ENCODE data around the gene SLC40A1. TPM values are rescaled to one million over a fixed set of nuclear protein-coding genes. Genes with fewer than 3 reads are reported as not detected.

Gene SLC40A1
- total RNA-seq, 2 donors from 2014 or later, result 43.6 to 183 TPM

DNA sequence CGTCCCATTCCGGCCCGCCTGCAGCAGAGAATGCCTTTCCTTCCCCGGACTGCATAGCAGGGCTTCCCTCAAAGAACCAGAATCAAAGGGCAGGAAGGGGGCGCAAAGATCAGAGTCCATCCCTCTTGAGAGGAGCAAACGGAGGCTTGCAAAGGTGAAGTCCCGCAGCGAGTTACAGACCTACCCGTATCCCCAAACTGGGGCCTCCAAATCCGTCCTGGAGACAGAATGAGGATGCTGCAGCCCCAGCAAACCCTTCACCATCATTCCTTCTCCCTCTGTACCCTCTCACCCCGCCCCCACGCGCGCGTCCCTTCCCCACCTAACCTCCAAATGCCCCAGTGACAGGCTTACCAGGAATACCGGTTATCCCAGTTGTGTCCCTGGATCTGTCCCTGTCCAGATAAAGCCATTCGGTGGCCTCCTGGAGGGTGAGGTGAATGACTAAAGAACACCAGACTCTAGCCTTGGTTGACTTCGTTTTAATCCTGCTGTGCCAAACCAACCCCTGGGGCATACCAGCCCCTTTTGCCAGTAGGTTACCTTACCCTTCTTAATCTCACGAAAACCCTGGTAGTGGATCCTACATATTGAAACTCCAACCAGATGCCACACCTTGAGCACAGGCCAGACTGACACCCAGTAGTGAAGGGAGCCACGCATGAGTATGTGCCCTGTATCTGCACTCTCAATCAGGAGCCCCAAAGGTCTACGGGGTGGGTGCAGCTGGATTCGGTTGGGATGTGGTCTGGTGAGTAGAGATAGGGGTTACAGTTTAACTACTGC is 961 bp upstream of the SLC40A1 start:
- Histone ChIP-seq H3K9ac (ENCODE audit: low read depth in 2 of 2, low read length in 2 of 2) (peak overlapping the region; percentile 66 to 83), H3K4me3 (peak overlapping the region; percentile 58), H3K36me3 (no peaks in the 10 kb centered on the region), H3K27me3 (no peaks in the 10 kb centered on the region), H3K27ac (peak overlapping the region; percentile 95), H3K9me3 (no peaks in the 10 kb centered on the region), H3K4me1 (peaks cover 5% of the 10 kb centered on the region)
- TF ChIP-seq CTCF (IDR thresholded peaks at IDR 0.05), result no peak
- intact Hi-C loops (cut with DNase I), result no loop called here
- DNase-seq, result peak; percentile 57

GRCh38 chr2:189580241-189580651 is 340 bp downstream of the SLC40A1 start:
- no peaks in the 10 kb centered on the region for H3K9me3 ChIP-seq
- H3K27me3 ChIP-seq, result no peaks in the 10 kb centered on the region
- peaks cover 5% of the 10 kb centered on the region for H3K4me1 ChIP-seq
- intact Hi-C loops (cut with DNase I), result no loop called here
- DNase-seq, result no peak
- no peaks in the 10 kb centered on the region for H3K36me3 ChIP-seq
- no peak for TF ChIP-seq CTCF (IDR thresholded peaks at IDR 0.05)
- peak overlapping the region; percentile 83 to 91 for H3K9ac ChIP-seq (ENCODE audit: low read depth in 2 of 2, low read length in 2 of 2)
- H3K4me3 ChIP-seq, result peak overlapping the region; percentile 58
- H3K27ac ChIP-seq, result peak overlapping the region; percentile 95

- Histone ChIP-seq H3K36me3 (no peaks in the 10 kb centered on the region), H3K9ac (ENCODE audit: low read depth in 2 of 2, low read length in 2 of 2) (peak overlapping the region in 1 of 2 donors; percentile 91), H3K27me3 (no peaks in the 10 kb centered on the region), H3K27ac (peak overlapping the region; percentile 95), H3K4me3 (peak overlapping the region; percentile 58), H3K4me1 (peaks cover 5% of the 10 kb centered on the region), H3K9me3 (no peaks in the 10 kb centered on the region)
- no peak for TF ChIP-seq CTCF (IDR thresholded peaks at IDR 0.05)
- intact Hi-C loops (cut with DNase I), result no loop called here
- no peak for DNase-seq
These were observed 900 bp downstream of the SLC40A1 start for GRCh38 chr2:189579585-189580186.

DNA sequence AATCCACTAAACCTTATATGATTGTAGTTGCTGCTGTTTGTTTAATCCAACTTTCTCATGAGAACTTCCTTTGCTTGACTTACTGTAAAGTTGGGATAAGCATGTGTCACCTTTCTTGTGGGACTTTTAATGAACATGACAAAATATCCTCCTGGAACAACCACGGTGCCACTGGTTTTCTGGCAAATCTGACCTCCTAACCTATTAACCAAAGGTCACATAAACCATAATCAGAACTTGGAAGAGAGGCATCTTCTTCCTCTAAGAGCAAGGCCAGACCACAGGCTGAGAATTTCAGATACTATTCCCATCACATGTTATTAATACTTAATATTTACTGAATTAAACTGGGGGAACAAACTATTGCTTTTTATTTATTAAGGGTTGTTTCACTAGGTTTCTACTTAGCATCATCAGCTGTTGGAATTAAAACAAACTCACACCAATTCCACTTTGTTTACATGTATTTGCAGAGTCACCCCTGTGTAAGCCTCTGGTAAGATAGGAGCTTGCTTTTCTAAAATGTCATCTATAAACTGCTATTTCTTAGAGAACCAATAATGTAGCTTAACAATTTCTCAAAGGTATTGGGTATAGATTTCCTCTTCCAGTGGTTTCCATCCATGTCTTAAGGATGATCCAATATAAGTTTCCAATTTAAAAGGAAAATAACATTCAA is 2.2 kb downstream of the SLC40A1 start:
- Histone ChIP-seq H3K27ac (no peak overlapping the region), H3K36me3 (no peaks in the 10 kb centered on the region), H3K9ac (ENCODE audit: low read depth in 2 of 2, low read length in 2 of 2) (no peak overlapping the region), H3K27me3 (no peaks in the 10 kb centered on the region), H3K4me3 (peak overlapping the region; percentile 58), H3K4me1 (peaks cover 5% of the 10 kb centered on the region), H3K9me3 (no peaks in the 10 kb centered on the region)
- TF ChIP-seq CTCF (IDR thresholded peaks at IDR 0.05), result no peak
- DNase-seq, result no peak
- intact Hi-C loops (cut with DNase I), result no loop called here

- Histone ChIP-seq H3K27me3 (no peaks in the 10 kb centered on the region), H3K4me1 (peaks cover 5% of the 10 kb centered on the region), H3K27ac (no peak overlapping the region), H3K4me3 (no peak overlapping the region), H3K36me3 (no peaks in the 10 kb centered on the region), H3K9me3 (no peaks in the 10 kb centered on the region), H3K9ac (ENCODE audit: low read depth in 2 of 2, low read length in 2 of 2) (no peak overlapping the region)
- no peak for DNase-seq
- no peak for TF ChIP-seq CTCF (IDR thresholded peaks at IDR 0.05)
- intact Hi-C loops (cut with DNase I), result no loop called here
These were observed 3.5 kb downstream of the SLC40A1 start for GRCh38 chr2:189577121-189577520.
